Endothelial cell of umbilical vein (primary cell): ENCODE measurements around the gene CDC20. TPM values are rescaled to one million over a fixed set of nuclear protein-coding genes. Genes with fewer than 3 reads are reported as not detected.

Experiments
- BruUV-seq: library from RNA; stranded (reverse); fragments of 400-500 nt; replicated peaks from 2 replicates; lab custom pipeline; 2021; lab: Mats Ljungman, UMichigan
- CTCF ChIA-PET: fragments of 300-600, 350-600 bp; sonication (Branson Sonifier 250); formaldehyde crosslinking; loops from one replicate; lab custom pipeline; 2021; ENCODE audit warnings: antibody characterized with exemption, inconsistent platforms; lab: Charles Lee
- POLR2A ChIA-PET: fragments of 300-600, 350-600 bp; sonication (Branson Sonifier 250); formaldehyde crosslinking; loops from one replicate; lab custom pipeline; 2021; ENCODE audit warnings: antibody characterized with exemption, inconsistent platforms; lab: Charles Lee
- DNase-seq: peaks from one replicate; pipeline ENCODE4 v3.0.0-alpha.2; 2011; ENCODE audit warnings: low read depth, low spot score
- FAIRE-seq: peaks from 2 replicates; lab custom pipeline; 2011; peaks lifted over from hg19 to GRCh38; lab: Jason Lieb, UNC
- H2AFZ ChIP-seq: 2 replicates; pipeline ENCODE4 v1.6.0; 2012; ENCODE audit warnings: low read depth, low read length, control low read depth, inconsistent platforms
- H3K27ac ChIP-seq: 2 replicates; pipeline ENCODE4 v1.5.1; 2011; ENCODE audit warnings: low read depth, mild to moderate bottlenecking, control low read depth, low read length, moderate library complexity; ENCODE audit not compliant: insufficient read depth
- H3K27me3 ChIP-seq, 2 experiments: 2 replicates each; pipeline versions ENCODE4 v1.6.0 to v1.6.1; 2011; ENCODE audit warnings: low read length in 2 of 2, mixed read lengths in 1 of 2; ENCODE audit not compliant: control insufficient read depth in 2 of 2, insufficient read depth in 2 of 2
- H3K36me3 ChIP-seq, 2 experiments: 2 replicates in 1 of 2; 3 replicates in 1 of 2; pipeline ENCODE4 v1.5.1; 2011; ENCODE audit warnings: low read length in 2 of 2, mild to moderate bottlenecking in 1 of 2, moderate library complexity in 1 of 2; ENCODE audit not compliant: control insufficient read depth in 2 of 2, insufficient read depth in 2 of 2; ENCODE audit errors: extremely low read depth in 1 of 2
- H3K4me1 ChIP-seq: 3 replicates; pipeline ENCODE4 v1.5.1; 2011; ENCODE audit warnings: mild to moderate bottlenecking, low read length; ENCODE audit not compliant: control insufficient read depth, insufficient read depth; ENCODE audit errors: extremely low read depth
- H3K4me2 ChIP-seq: 2 replicates; pipeline ENCODE4 v1.6.1; 2011; ENCODE audit warnings: low read length, control low read depth, mixed read lengths; ENCODE audit not compliant: insufficient read depth
- H3K4me3 ChIP-seq, 3 experiments: fragments of 200-600 bp in 1 of 3; sonication (generic), shearing (Covaris generic) in 1 of 3; replicated peaks in 1 of 3; 2 replicates each; pipeline ENCODE4 v1.5.1; 2011 to 2016; ENCODE audit warnings: control low read depth in 3 of 3, low read length in 3 of 3, mild to moderate bottlenecking in 2 of 3, inconsistent platforms in 1 of 3, low read depth in 1 of 3, moderate library complexity in 1 of 3; ENCODE audit not compliant: insufficient read depth in 1 of 3
- H3K79me2 ChIP-seq: 2 replicates; pipeline ENCODE4 v1.6.0; 2012; ENCODE audit warnings: low read length, inconsistent platforms; ENCODE audit not compliant: control insufficient read depth, insufficient read depth
- H3K9ac ChIP-seq: replicated peaks from 2 replicates; pipeline ENCODE3; 2011; ENCODE audit warnings: low read length, control low read depth; ENCODE audit not compliant: insufficient read depth; ENCODE audit errors: extremely low read depth
- H3K9me1 ChIP-seq: replicated peaks from 3 replicates; pipeline ENCODE4 v1.6.0; 2011; ENCODE audit warnings: mild to moderate bottlenecking, low read length; ENCODE audit not compliant: control insufficient read depth, insufficient read depth; ENCODE audit errors: extremely low read depth
- H3K9me3 ChIP-seq: replicated peaks from 2 replicates; pipeline ENCODE4 v1.5.1; 2012; ENCODE audit warnings: low read length, inconsistent platforms; ENCODE audit not compliant: control insufficient read depth, insufficient read depth
- H4K20me1 ChIP-seq: replicated peaks from 2 replicates; pipeline ENCODE3; 2011; ENCODE audit warnings: mild to moderate bottlenecking, low read length; ENCODE audit not compliant: control insufficient read depth, insufficient read depth; ENCODE audit errors: extremely low read depth
- CTCF ChIP-seq, 2 donors: IDR thresholded peaks; 1 replicate in 1 of 2; 2 replicates in 1 of 2; pipeline ENCODE4 v1.5.1; 2011; ENCODE audit warnings: low read length in 2 of 2, mild to moderate bottlenecking in 2 of 2, moderate library complexity in 2 of 2, control low read depth in 1 of 2, inconsistent platforms in 1 of 2, low read depth in 1 of 2; ENCODE audit not compliant: insufficient read depth in 1 of 2; ENCODE audit errors: extremely low read depth in 1 of 2
- FOS ChIP-seq: IDR thresholded peaks from 2 replicates; pipeline ENCODE4 v1.6.1; 2011; ENCODE audit warnings: mild to moderate bottlenecking, low read length, moderate library complexity, borderline replicate concordance; ENCODE audit not compliant: insufficient read depth
- GATA2 ChIP-seq: IDR thresholded peaks from 2 replicates; pipeline ENCODE4 v1.7.0; 2011; ENCODE audit warnings: low read depth, mild to moderate bottlenecking, moderate library complexity, mixed read lengths, low read length; ENCODE audit not compliant: insufficient read length, insufficient read depth
- JUN ChIP-seq: IDR thresholded peaks from 2 replicates; pipeline ENCODE4 v1.6.1; 2011; ENCODE audit warnings: borderline replicate concordance, low read depth; ENCODE audit not compliant: insufficient read length, insufficient read depth
- MAX ChIP-seq: IDR thresholded peaks from 2 replicates; pipeline ENCODE4 v1.6.1; 2011; ENCODE audit not compliant: insufficient read depth, insufficient read length
- POLR2A ChIP-seq: IDR thresholded peaks from 2 replicates; pipeline ENCODE4 v1.6.1; 2012; ENCODE audit warnings: low read depth, mild to moderate bottlenecking, control low read depth, low read length
- POLR2AphosphoS5 ChIP-seq: IDR thresholded peaks from 2 replicates; pipeline ENCODE4 v1.6.1; 2012; ENCODE audit warnings: low read depth, mild to moderate bottlenecking, control low read depth, low read length, moderate library complexity; ENCODE audit not compliant: insufficient read depth
- dilution Hi-C: fragments of 300-500 bp; cut with MboI; formaldehyde crosslinking; loops from one replicate; pipeline ENCODE4 v1.15.0; 2019; ENCODE audit warnings: low sequenced_read_pairs; ENCODE audit not compliant: extremely low pct_ligation_motif_present
- intact Hi-C: fragments of 100-400 bp; cut with micrococcal nuclease; formaldehyde crosslinking; loops from one replicate; pipeline ENCODE4 v1.10.0; 2022
- polyA plus RNA-seq, 4 experiments: library from polyadenylated mRNA; depleted of rRNA in 3 of 4; stranded (reverse) in 3 of 4; unstranded in 1 of 4; fragments of >200 nt; gene quantifications; 2 replicates each; pipeline versions ENCODE4 v1.2.1 to v1.2.3, GENCODE V29; 2011 to 2012; ENCODE audit warnings: missing spikeins in 1 of 4
- total RNA-seq: library from RNA; stranded (reverse); gene quantifications from 2 replicates; pipeline ENCODE4 v1.2.3, GENCODE V29; 2021

Gene CDC20
- total and polyA plus RNA-seq, 2 donors (not counting 3 experiments of a cell fraction or from before 2014, with no cell fraction given), result 129 to 170 TPM

GRCh38 chr1:43345120-43345519, 13.7 kb upstream of the CDC20 start:
- TF ChIP-seq FOS (peak; percentile 29), GATA2 (peak; percentile 46), CTCF (IDR thresholded peaks at IDR 0.05; ENCODE audit: extremely low read depth in 1 of 2, insufficient read depth in 1 of 2, low read depth in 1 of 2, low read length in 2 of 2) (no peak), POLR2A (no peak), MAX (no peak)
- Histone ChIP-seq H3K9me1 (no peaks in the 10 kb centered on the region), H3K27ac (no peak overlapping the region), H3K79me2 (no peaks in the 10 kb centered on the region), H3K36me3 (no peaks in the 10 kb centered on the region), H3K4me1 (peaks cover 3% of the 10 kb centered on the region), H2AFZ (no peak overlapping the region), H3K9me3 (no peaks in the 10 kb centered on the region), H4K20me1 (no peaks in the 10 kb centered on the region), H3K27me3 (peaks cover 0 to 2% of the 10 kb centered on the region in 2 experiments), H3K9ac (no peak overlapping the region), H3K4me2 (no peak overlapping the region), H3K4me3 (no peak overlapping the region)
- DNase-seq (no peak), FAIRE-seq (peak; percentile 46)
- ChIA-PET POLR2A (no interaction called here), CTCF (no interaction called here)
- intact Hi-C loops (no loop called here), dilution Hi-C loops (no loop called here)
- BruUV-seq, result no TSS peak

DNA sequence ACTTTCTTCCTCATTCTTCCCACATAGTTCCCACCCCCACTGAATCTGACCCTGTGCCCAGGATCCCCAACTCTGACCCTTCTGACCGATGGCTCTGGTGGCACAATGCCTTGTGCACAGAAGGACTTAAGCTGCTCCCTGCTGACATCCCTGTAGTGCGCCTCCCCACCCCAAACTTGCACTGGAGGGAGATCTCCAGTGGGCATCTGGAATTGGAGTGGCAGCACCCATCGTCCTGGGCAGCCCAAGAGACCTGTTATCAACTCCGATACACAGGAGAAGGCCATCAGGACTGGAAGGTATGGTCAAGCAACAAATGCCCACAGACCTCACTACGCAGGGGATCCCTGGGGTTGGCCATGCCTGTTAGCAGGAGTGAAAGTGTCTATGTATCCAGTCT, 12.1 kb upstream of the CDC20 start:
- CTCF ChIA-PET, result no interaction called here
- intact Hi-C loops, result no loop called here
- no peak for FAIRE-seq

More for the DNA sequence above, 12.1 kb upstream of the CDC20 start:
- Histone ChIP-seq H3K9ac (no peak overlapping the region), H3K79me2 (no peaks in the 10 kb centered on the region), H2AFZ (no peak overlapping the region), H3K36me3 (no peaks in the 10 kb centered on the region), H3K9me3 (no peaks in the 10 kb centered on the region), H3K4me2 (no peak overlapping the region), H3K27ac (no peak overlapping the region), H4K20me1 (no peaks in the 10 kb centered on the region), H3K4me1 (peaks cover 3% of the 10 kb centered on the region), H3K4me3 (no peak overlapping the region), H3K27me3 (no peaks in the 10 kb centered on the region), H3K9me1 (no peaks in the 10 kb centered on the region)
- POLR2A ChIA-PET, result no interaction called here
- no peak for DNase-seq
- dilution Hi-C loops, result no loop called here
- BruUV-seq, result no TSS peak
- no peak for TF ChIP-seq POLR2A
- no peak for TF ChIP-seq JUN
- no peak for TF ChIP-seq POLR2AphosphoS5
- TF ChIP-seq FOS, result no peak
